Measurements from ENCODE around the gene C2orf68. TPM values are rescaled to one million over a fixed set of nuclear protein-coding genes. Genes with fewer than 3 reads are reported as not detected.
"Not testable (repeated sequence)": the region's sequence is repeated elsewhere in the genome, so short reads cannot be mapped to it uniquely, and the experiment has no call there.

Gene C2orf68, protein sequence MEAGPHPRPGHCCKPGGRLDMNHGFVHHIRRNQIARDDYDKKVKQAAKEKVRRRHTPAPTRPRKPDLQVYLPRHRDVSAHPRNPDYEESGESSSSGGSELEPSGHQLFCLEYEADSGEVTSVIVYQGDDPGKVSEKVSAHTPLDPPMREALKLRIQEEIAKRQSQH
- 16.9 and 24.7 TPM in 2 replicates for total RNA-seq

DNA sequence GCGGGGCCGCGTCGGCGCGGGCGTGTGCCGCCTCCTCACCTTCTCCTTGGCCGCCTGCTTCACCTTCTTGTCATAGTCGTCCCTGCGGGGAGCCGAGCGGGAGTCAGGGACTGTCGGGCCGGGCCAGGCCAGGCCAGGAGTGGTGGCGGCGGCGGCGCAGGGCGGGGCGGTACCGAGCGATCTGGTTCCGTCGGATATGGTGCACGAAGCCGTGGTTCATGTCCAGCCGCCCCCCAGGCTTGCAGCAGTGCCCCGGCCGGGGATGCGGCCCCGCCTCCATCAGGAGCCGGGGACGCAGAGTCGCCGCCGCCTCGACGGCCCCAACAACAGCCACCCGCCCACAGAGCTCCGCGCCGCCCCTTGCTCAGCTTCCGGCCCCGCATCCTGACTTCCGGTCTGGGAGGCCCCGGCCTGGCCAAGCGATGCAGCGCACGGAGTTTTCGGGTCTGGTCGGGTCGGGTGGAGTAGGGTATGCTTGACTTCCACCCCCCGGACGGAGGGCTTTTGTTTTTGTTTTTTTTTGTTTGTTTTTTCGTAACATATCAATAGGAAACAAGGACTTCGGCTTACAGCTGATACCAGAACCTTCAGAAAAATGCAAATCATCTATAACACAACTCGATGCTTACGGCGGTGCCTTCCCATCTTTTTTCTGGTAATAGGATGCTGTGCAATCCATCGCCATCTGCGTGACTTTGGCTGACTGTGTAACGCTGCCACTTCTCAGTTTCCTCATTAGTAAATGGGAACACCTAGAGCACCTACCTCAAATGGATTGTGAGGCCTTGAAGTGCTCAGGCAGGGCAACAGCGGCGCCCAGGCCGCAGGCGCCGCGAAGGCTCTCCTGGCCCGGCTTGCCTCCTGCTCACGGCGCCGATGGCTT, at the start of gene C2orf68:
C2orf68 (minus strand) TSS at position 362 of the 883 bp plus-strand sequence; CDS start at position 280, 82 bp downstream.
- DNase-seq, result peak; percentile 88

DNA sequence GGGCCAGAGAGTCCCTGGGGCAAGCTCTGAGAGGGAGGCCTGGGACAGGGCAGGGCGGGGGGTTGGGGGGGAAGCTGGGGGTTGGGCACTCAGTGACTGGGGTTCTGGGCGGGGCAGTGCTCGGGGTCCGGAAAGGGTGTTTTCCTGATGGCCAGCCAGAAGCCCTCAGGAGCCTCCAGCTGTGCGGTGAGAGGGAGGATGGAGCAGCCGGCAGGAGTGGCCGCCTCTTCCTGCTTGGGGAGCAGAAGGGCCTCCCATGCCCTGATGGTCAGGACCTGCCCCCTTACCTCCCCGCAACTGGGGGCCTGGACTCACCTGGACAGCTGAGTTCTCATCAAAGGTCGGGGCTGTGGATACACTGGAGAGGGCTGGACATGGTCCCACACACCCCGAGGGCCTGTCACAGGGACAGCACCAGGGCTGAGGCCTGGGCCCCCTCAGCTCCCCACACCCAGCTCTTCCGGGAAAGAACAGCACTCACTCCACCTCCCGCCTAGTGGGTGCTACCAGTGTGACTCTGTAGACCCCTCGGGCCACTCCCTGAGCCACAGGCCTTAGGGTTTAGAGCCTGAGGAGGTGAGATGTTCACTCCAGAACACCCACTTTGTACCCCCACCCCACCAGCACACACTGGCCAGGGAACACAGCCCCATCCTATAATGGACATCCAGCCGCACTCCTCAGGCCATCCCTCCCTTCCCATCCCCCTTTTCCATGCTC, 49.4 kb upstream of the C2orf68 start:
- DNase-seq, result peak; percentile 34

DNA sequence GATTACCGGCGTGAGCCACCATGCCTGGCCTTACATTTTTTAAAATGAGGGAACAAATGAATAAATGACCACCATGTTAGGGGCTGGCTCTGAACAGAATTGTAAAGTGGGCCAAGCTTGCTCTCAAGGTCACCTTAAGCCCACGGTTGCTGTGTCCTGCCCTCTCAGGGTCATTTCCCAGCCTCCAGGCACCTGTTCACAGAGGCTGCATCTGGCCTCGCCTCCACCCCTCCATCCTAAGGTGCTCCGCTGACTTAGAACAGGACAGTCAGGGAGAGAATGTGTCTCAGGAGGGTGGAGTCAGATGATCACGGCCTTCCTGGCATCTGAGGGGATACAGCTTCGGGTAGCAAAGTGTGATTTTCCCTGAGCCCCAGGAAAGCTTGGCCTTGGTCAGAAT, 48.9 kb upstream of the C2orf68 start:
- DNase-seq, result no peak

DNA sequence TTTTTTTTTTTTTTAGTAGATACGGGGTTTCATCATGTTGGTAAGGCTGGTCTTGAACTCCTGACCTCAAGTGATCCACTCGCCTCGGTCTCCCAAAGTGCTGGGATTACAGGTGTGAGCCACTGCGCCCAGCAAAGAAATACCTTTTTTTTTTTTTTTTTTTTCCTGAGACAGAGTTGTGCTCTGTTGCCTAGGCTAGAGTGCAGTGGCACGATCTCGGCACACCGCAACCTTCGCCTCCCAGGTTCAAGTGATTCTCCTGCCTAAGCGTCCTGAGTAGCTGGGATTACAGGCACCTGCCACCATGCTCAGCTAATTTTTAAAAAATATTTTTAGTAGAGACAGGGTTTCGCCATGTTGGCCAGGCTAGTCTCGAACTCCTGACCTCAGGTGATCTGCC, 48.4 kb upstream of the C2orf68 start:
- not testable (repeated sequence) for DNase-seq

DNA sequence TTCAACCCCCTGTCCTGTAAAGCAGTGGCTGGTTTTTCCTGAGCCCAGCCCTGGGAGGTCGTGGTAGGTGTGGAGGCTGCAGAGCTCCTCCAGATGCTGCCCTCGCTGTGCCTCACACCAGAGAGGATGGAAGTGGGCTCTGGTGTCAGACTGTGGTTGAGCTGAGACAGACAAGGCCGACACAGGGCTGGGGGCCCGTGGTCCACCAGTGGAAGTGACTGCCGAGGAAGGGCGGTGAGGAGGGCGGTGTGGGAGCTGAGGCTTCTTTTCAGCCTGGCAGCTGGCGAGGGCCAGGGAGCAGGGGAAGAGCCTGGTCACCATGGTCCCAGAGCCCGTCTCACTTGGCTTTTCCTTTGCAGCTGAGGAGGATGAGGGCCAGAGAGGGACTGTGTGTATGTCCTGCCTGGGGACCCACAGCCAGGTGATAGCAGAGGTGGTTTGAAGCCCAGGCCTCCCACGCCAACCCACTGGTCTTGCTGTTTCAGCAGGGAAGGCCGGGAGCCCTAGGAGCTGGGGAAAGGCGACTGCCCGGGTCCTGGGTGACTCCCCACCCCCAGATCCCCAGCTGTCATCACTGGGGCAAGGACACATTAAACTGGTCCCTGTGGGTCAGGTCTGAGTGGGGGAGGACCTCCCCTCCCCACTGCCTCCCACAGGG, 47.6 kb upstream of the C2orf68 start:
- DNase-seq, result no peak

DNA sequence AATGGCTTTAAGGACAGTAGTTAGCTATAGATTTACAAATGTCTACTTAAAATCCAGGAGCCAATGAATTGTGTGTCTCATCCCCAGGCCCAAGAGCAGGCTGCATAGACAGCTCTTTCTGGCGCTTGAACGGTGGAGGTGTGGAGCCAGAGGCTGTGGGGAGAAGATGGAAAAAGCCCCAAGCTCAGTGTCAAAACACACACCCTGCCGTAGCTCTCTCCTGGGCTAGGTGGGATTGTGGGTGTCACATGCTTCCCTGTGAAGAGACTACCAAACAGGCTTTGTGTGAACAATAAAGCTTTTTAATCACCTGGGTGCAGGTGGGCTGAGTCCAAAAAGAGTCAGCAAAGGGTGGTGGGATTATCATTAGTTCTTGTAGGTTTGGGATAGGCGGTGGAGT, 45.5 kb upstream of the C2orf68 start:
- not testable (repeated sequence) for DNase-seq

DNA sequence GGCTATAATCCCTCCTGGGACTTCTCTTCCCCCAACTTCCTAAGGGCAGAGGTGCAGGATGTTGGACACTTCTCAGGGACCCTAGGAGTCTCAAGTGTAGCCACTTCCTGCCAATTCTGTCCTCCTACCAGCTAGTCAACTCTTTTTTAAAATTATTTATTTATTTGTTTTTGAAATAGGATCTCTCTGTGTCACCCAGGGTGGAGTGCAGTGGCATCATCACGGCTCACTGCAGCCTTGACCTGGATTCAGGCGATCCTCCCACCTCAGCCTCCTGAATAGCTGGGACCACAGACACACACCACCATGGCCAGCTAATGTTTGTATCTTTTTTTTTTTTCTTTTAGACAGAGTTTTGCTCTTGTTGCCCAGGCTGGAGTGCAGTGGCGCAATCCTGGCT, 44.6 kb upstream of the C2orf68 start:
- no peak for DNase-seq

DNA sequence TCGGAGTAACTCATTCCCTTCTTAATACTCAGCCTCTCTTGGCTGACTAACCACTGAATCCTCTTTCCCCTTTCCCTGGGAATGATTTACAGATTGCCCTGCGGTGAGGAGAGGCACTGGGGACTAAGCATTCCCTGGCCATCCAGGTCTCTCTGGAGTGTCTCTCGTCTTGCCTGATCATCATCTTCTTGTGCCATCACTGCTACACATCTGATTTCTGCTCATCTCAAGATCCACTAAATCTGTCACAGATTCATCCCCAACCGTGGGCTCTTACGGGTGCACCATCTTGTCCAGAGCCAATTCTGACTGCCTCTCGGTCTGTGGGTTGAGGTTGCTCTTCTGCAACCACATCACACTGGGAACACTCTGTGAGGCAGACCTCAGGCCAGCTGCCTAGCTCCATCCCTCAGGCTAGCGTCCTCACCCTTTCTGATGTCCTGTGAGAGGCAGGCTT, 44.1 kb upstream of the C2orf68 start:
- DNase-seq, result no peak

DNA sequence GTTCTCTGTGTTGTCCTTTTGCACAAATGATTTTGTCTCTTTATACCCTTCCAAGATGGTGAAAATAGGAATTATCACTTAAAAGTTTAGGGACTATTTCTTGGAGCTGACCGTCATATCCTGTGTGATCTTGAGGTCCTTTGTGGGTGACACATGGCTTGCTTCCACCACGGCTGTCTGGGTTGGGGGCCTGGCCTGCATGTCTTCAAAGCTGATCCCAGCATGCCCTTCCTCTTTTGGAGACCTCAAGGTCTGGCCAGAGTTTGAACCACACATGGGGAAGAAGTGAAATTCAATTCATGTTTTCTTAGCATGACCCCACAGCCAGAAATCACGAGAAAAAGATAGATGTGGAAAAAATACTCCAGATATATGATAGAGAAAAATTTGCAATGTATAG, 42.1 kb upstream of the C2orf68 start:
- DNase-seq, result no peak

DNA sequence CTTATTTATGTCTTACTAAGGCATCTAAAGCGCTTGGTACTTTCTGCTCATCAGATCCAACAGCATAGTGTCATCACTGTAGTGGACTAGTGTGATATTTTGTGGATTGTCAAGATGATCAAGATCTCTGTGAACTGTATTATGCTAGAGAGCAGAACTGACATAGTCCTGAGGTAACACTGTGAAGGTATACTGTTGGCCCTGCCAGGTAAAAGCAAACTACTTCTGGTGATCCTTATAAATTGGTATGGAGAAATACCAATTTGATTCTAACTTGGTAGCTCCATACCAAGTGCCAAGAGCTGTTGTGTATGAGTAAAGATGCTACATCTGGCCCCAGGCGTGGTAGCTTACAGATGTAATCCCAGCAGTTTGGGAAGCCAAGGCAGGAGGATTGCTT, 40.2 kb upstream of the C2orf68 start:
- DNase-seq, result no peak

DNA sequence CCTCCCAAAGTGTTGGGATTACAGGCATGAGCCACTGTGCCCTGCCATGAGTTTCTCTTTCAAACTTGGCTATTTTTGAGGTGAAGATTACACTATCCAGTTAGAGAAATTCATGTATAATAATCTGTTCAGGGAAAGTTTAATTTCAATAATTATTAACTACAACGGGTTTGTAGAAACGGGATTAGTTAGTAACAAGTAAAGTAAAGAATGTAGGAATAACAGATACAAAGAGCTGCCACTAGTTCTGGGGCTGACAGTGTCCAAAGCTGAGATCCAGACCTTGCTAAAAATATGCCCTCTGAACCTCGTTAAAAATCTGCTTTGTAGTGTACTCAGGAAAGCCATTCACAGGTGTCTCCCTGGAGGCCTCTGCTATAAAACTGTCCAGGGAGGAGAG, 39.2 kb upstream of the C2orf68 start:
- DNase-seq, result no peak

DNA sequence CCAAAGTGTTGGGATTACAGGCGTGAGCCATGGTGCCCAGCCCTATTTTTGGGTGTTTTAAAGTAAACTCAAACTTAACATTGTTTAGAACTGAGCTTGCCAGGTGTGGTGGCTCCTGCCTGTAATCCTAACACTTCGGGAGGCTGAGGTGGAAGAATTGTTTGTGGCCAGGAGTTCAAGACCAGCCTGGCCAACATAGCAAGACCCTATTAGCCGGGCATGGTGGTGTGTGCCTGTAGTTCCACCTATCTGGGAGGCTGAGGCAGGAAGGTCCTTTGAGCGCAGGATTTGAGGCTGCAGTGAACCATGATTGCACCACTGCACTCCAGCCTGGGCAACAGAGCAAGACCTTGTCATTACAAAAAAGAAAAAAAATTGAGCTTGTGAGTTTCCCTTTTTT, 38.6 kb upstream of the C2orf68 start:
- no peak for DNase-seq

DNA sequence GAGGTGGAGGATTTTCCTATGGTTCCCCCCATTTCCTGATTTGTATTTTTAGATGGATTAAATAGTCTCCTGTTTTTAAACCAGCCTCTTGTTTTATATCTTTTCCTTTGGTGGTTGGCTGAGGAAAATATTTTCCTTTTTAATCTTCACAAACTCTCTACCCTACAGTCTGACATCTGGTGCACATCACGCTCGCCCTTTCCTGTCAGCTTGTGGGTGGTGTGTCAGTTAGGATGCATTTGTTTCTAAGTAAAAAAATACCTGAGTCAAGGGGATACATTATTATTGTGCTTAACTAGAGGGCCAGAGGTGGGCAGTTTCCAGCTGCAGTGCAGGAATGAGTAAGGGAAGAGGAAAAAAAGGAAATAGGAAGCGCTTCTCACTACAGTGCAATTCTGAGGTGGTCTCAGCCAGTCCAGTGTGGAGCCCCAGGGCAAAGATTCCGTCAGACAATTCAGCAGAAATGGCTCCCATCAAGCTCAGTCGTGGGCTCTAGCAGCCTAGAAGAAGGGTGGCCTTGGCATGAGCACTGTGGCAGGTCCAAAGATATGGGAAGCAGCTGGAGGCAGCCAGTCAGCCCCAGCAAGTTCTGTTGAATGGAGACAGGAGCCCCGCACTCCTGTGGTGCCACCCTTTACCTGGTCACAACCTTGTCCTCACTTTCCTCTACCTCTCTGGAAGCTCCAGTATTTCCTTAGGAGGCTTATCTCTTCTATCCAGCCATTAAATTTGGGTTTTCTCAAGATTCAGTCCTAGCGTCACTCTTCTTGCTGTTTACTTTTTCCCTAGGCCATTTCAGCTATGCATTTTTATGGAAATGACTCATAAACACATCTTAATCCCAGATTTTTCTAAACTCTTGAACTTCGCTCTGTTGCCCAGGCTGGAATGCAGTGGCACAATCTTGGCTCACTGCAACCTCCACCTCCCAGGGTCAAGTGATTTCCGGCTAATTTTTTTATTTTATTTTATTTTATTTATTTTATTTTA, 37.6 kb upstream of the C2orf68 start:
- DNase-seq, result peak; percentile 46

DNA sequence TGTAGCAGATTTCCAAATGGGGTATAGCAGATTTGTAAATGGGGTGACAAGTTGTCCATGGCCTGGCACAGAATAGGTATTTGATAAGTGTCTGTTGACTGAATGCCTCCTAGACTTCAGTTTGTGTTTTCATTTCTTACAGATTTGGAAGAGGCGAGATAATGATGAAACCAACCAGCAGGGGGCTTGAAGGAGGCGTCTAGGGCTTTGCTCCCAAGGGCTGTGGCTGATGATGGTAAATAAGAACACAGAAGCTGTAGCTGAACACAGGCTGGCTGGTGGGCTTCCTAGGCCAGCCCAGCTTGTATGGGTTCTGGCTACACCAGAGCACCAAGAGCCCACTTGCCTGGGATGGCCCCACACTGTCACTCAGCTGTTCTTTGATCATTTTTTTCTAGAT, 36.8 kb upstream of the C2orf68 start:
- DNase-seq, result peak; percentile 80

DNA sequence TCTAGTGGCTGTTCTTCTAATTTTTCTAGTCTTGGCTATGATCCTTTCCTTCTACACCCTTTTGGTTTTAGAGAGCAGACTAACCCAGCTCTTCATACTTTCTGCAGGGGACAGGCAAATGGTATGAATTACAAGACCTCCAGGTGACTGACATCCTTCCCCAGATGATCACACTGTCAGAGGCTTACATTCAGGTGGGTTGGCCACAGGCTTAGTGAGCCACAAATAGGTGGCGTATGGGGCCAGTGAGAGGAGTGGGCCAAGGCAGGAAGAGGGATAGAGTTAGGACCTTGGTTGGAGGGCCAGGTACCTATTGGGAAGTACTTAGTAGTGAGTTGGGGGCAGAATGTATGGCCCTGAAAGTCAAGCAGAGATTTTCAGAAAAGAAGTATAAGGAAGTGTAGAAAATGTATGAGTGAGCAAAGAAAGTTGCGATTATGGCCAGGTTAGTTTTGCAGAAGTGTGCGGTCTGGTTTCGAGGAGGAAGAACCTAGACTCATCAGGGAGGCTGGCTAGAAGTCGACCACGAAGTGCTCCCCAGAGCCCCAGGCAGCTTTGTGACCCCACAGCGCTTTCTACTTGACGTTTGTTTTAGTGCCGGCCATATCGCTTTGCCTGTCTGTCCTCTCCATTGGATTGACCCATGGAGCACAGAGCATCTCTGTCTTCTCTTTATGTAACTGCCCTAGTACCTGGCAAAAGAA, 36.1 kb upstream of the C2orf68 start:
- no peak for DNase-seq

DNA sequence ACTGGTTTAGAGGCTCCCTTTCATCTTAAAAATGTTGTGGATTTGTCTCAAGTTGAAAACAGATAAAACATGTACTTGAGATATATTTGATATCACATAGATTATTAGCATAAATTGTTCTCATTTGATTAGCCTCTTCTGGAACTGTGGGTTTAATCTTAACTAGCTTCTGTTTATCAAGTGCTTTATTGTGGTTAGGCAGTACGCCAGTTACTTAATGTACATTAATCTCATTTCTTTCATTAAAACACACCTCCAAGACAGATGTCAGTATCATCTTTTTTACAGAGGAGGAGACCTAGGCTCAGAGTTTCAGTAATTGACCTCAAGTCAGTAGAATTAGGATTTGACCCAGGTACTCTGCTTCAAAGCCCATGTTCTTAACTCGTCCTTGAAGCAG, 34.3 kb upstream of the C2orf68 start:
- DNase-seq, result no peak

DNA sequence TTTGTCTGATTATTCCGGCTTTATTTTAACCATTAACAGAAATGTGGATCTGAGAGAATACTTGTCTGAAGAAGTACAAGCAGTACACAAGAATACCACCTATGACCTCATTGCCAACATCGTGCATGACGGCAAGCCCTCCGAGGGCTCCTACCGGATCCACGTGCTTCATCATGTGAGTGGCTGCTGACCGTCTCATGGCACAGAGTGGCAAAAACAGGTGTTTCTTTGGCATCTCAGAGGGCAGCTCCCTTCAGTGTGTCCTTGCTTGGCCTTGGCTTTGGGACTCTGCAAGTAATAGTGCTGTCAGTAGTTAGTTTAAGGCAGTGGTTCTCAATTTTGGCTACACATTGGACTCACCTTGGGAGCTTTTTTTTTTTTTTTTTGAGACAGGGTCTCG, 33.0 kb upstream of the C2orf68 start:
- DNase-seq, result no peak

DNA sequence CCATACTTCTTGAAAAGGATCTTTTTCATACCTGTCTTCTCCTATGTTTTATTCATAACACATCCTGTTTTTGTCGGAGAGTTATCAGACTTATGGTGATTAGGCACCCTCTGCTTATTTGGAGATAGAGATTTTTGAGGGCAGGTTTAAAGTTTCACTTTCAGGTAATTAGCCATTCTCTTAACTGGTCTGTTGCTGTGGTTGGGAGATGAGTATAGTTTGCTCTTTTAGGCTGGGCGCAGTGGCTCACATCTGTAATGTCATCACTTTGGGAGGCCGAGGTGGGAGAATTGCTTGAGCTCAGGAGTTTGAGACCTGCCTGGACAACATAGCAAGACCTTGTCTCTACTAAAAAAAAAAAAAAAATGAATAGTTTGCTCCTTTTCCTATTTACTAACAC, 30.9 kb upstream of the C2orf68 start:
- no peak for DNase-seq

DNA sequence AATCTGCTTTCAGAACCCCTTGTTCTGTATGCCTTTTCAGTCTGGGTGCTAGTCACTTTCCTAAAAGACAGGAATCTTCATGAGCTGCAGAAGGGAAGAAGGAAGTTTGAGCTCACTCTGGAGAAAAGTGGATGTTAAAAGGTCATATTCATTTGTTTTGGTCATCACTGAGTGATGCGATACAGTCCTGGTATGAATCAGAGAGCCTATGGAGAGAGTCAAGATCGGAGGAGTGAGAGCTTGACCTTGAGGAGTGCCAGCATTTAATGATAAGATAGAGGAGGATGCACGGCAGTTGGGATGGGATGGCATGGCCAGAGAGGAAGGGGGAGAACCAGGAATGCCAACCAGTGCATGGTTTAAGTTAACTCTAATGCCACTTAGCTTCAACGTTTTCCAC, 23.8 kb upstream of the C2orf68 start:
- DNase-seq, result no peak

DNA sequence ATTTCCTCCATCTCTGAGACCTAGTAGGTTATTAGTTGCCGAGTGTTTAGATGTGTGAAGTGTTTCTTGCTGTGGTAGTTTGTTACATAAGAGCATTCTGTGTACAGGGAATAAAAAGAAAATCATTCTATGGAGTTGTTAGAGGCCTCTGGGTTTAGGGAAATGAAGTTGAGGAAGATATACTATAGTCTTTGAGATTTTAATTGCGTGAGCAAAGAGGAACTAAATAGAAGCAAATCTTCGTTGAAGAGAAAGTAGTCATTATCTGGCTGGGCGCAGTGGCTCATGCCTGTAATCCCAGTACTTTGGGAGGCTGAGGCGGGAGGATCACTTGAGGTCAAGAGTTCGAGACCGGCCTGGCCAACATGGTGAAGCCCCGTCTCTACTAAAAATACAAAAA, 23.1 kb upstream of the C2orf68 start:
- no peak for DNase-seq

DNA sequence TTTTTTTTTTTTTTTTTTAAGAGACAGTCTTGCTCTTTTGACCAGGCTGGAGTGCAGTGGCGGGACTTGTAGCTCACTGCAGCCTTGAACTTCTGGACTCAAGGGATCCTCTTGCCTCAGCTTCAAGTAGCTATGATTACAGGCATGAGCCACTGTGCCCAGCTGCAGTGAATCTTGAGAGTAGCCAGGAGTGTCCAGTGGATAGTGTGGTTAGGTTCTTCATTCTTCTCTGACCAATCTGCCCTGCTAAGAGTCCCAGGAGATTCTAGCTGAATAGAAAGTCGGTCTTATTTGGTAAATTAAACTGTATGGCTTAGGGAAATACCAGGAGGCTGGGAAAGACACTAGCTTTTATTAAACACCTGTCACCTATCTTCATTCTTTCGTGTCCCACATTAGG, 19.4 kb upstream of the C2orf68 start:
- no peak for DNase-seq
